ENCODE results near the gene SLC22A4.

DNA sequence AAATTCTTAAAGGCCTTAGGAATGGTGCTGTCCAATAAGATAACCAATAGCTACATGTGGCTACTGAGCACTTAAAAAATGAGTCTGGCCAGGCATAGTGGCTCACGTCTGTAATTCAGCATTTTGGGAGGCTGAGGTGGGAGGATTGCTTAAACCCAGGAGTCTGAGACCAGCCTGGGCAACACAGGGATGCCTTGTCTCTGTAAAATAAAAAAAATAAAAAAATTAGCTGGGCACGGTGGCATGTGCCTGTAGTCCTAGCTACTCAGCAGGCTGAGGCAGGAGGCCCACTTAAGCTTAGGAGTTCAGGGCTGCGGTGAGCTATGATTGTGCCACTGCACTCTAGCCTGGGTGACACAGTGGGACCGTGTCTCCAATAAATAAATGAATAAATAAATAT, 74.0 kb downstream of the SLC22A4 start:
- TF ChIP-seq CTCF (IDR thresholded peaks at IDR 0.05) (no peak), POLR2AphosphoS5 (IDR thresholded peaks at IDR 0.05) (no peak), EP300 (IDR thresholded peaks at IDR 0.05) (no peak)

All from upper lobe of left lung (tissue), 4 donors.